Adrenal gland (tissue), 12 donors: ENCODE data around the gene EMID1. TPM values are rescaled to one million over a fixed set of nuclear protein-coding genes. Genes with fewer than 3 reads are reported as not detected.

ENCODE experiments used
- DNase-seq, 7 donors: peaks; one replicate each; pipeline ENCODE4 v3.0.0-alpha.2; 2019 to 2020
- H3K27ac ChIP-seq, 5 donors: fragments of 200-600 bp; sonication (generic) in 4 of 5; 1 replicate in 3 of 5; 2 replicates in 2 of 5; pipeline versions ENCODE4 v1.5.1 to v1.8.0; 2016 to 2020; ENCODE audit warnings: mild to moderate bottlenecking in 1 of 5
- H3K27me3 ChIP-seq: fragments of 200-600 bp; 2 replicates; pipeline ENCODE4 v1.8.0; 2021
- H3K36me3 ChIP-seq, 2 donors: fragments of 200-600 bp; replicated peaks in 1 of 2; 1 replicate in 1 of 2; 2 replicates in 1 of 2; pipeline versions ENCODE4 v1.5.1 to v1.8.0; 2018 to 2022
- H3K4me1 ChIP-seq, 2 donors: fragments of 200-600 bp; replicated peaks in 1 of 2; 1 replicate in 1 of 2; 2 replicates in 1 of 2; pipeline versions ENCODE4 v1.5.1 to v1.8.0; 2018 to 2021
- H3K4me3 ChIP-seq, 4 donors: fragments of 200-600 bp; sonication (generic) in 3 of 4; one replicate each; pipeline ENCODE4 v1.5.1; 2016 to 2018
- H3K9me3 ChIP-seq, 3 donors: fragments of 200-600 bp; sonication (generic) in 1 of 3; replicated peaks in 1 of 3; 1 replicate in 2 of 3; 2 replicates in 1 of 3; pipeline versions ENCODE4 v1.5.1 to v1.8.0; 2016 to 2021
- POLR2A ChIP-seq, 2 donors: fragments of 450-650 bp; IDR thresholded peaks; one replicate each; pipeline ENCODE4 v1.6.1; 2017; ENCODE audit warnings: antibody characterized with exemption in 2 of 2, mild to moderate bottlenecking in 2 of 2, moderate library complexity in 1 of 2
- WGBS, 4 donors: extraction: QIAGEN DNeasy Blood & Tissue Kit in 2 of 4; methylation state at CpG; one replicate each; pipeline versions ENCODE4 v1.1.5 to v1.1.7; 2013 to 2017; 5-methylcytosine and 5-hydroxymethylcytosine counted together
- intact Hi-C, 2 donors: fragments of 100-400 bp; cut with DNase I; formaldehyde crosslinking; loops; one replicate each; pipeline versions ENCODE4 v1.14.1 to v1.15.0; 2022 to 2023
- polyA plus RNA-seq, 3 donors: library from polyadenylated mRNA; stranded (reverse); fragments of 200-250 nt in 2 of 3; fragments of 350-450 nt in 1 of 3; fragmentation: Illumina TruSeq in 1 of 3; extraction: RNeasy Lipid Tissue Mini Kit (QIAGEN cat#74804) in 1 of 3; gene quantifications; one replicate each; pipeline ENCODE4 v1.2.3, GENCODE V29; 2013 to 2014
- total RNA-seq, 9 donors: library from RNA; depleted of rRNA in 4 of 9; stranded (reverse); fragments of >200 nt in 4 of 9; fragments of 120-200 nt in 1 of 9; fragmentation: NEBNext Ultra II Directional in 1 of 9; extraction: Animal tissue kit (Norgen Biotek cat#: 25700) in 1 of 9; gene quantifications; one replicate each; pipeline versions ENCODE4 v1.1.0 to v1.2.4, GENCODE V29; 2013 to 2023
- TF ChIP-seq, protein P1 (sequence below), 6 experiments: fragments of 450-650 bp in 4 of 6; fragments of 200-600 bp in 2 of 6; sonication (generic) in 1 of 6; IDR thresholded peaks; 1 replicate in 5 of 6; 2 replicates in 1 of 6; pipeline versions ENCODE4 v1.5.1 to v1.8.0; 2016 to 2021; ENCODE audit warnings: antibody characterized with exemption in 6 of 6, mild to moderate bottlenecking in 2 of 6, moderate library complexity in 1 of 6
- donor health status: healthy with polysubstance abuse.
- donor health status: Bipolar disorder and iron deficiency.
- donor health status: DM: yes; HTN: yes; CAD: no.
- donor health status: DM: no; HTN: no; CAD: no.
- donor health status: DM: no; HTN: no; CAD: no.
- donor health status: DM: yes; HTN: yes; CAD: no.

Gene EMID1
- total and polyA plus RNA-seq, 12 donors, result 2.5 to 70.9 (median 38.7) TPM

DNA sequence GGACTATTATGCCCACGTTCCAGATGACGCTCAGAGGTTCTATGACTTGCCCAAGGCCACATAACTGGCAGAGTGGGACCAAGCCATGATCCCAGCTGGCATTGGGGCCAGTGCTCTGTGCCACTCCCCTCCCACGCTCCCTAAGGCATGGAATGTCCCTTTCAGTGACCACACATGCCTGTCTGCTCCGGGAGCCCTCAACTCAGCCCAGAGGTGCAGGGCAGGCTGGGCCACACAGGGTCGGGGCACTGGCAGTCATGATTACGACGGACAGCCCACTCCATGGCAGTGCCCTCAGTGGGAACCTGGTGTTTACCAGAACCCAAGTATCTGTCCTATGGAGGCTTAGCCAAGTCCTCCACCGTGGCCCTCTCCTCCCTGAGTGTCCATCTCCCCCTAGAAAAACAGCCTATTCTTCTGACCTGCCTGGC is 52.1 kb downstream of the EMID1 start:
- Histone ChIP-seq H3K4me3 (no peak overlapping the region), H3K27me3 (no peaks in the 10 kb centered on the region), H3K4me1 (no peaks in the 10 kb centered on the region), H3K27ac (no peak overlapping the region), H3K9me3 (no peaks in the 10 kb centered on the region), H3K36me3 (peaks cover 0 to 8% of the 10 kb centered on the region in 2 donors)
- peak in 1 of 7 donors; percentile 31 for DNase-seq
- TF ChIP-seq, protein P1, sequence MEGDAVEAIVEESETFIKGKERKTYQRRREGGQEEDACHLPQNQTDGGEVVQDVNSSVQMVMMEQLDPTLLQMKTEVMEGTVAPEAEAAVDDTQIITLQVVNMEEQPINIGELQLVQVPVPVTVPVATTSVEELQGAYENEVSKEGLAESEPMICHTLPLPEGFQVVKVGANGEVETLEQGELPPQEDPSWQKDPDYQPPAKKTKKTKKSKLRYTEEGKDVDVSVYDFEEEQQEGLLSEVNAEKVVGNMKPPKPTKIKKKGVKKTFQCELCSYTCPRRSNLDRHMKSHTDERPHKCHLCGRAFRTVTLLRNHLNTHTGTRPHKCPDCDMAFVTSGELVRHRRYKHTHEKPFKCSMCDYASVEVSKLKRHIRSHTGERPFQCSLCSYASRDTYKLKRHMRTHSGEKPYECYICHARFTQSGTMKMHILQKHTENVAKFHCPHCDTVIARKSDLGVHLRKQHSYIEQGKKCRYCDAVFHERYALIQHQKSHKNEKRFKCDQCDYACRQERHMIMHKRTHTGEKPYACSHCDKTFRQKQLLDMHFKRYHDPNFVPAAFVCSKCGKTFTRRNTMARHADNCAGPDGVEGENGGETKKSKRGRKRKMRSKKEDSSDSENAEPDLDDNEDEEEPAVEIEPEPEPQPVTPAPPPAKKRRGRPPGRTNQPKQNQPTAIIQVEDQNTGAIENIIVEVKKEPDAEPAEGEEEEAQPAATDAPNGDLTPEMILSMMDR (IDR thresholded peaks at IDR 0.05), result no peak
- TF ChIP-seq POLR2A (IDR thresholded peaks at IDR 0.05), result no peak
- intact Hi-C loops, result no loop called here
- WGBS, 4 donors, result 60 to 72% (median 67%) methylated on average over 7 to 8 of the region's 8 CpGs

DNA sequence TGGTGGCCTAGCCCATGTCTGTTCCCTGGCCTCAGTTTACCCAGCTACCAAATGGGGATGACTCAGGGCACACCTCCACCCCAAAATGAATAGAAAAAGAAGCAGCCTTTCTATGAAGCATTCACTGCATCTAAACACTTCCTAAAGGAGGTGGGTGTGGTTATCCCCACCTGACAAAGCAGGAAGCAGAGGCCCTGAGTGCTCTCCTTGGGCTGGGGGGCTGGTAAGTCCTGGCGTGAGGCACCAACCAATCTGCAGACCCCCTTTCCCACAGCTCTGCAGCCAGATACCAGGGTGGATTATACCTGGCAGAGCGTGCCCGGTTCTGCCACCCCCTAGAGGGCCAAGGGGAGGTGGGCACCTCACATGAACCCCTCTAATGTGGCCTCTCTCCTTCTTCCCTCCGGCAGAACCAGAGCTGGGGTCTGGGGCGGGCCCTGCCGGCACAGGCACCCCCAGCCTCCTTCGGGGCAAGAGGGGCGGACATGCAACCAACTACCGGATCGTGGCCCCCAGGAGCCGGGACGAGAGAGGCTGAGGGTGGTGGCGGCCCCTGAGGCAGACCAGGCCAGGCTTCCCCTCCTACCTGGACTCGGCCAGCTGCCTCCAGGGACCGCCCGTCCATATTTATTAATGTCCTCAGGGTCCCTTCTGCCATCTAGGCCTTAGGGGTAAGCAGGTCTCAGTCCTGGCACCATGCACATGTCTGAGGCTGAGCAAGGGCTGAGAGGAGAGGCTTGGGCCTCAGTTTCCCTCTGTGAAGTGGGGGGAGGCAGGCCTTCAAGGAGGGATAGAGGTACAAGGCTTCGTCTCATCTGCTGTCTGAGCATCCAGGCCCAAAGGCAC is 52.9 kb downstream of the EMID1 start:
- DNase-seq, result no peak
- Histone ChIP-seq H3K27ac (no peak overlapping the region), H3K4me3 (no peak overlapping the region), H3K27me3 (no peaks in the 10 kb centered on the region), H3K36me3 (peaks cover 0 to 10% of the 10 kb centered on the region in 2 donors), H3K9me3 (no peaks in the 10 kb centered on the region), H3K4me1 (no peaks in the 10 kb centered on the region)
- intact Hi-C loops, result no loop called here
- 83 to 94% (median 90%) methylated on average over 3 to 17 of the region's 17 CpGs for WGBS, 4 donors
- TF ChIP-seq, protein P1 (IDR thresholded peaks at IDR 0.05), result no peak
- TF ChIP-seq POLR2A (IDR thresholded peaks at IDR 0.05), result no peak

DNA sequence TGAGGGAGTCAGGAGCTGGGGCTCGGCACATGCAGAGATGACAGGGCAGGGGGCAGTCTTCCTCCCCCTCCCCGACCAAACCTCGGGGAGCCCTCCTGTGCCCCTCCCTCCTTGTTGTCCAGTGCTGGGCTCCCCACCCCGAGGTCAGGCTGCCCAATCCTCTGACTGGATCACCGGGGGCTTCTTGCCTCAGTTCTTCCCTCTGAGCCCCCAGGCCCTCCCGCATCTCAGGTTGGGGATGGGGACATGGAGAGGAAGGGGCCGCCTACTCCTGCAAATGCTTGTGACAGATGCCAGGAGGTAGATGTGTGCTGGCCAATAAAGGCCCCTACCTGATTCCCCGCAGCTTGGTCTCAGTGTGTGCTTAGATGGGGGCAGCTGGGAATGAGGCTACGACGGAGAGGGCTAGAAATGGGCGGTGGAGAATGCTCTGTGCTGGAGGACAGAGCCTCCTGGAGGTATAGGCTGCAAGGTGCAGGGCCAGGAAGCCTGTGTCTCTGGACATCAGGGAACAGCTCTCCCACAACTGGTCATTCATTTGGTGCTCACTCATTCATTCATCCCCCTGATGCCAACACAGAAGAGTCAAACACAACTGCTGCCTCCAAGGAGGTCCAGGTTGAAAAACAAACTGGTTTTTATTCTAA is 53.7 kb downstream of the EMID1 start:
- intact Hi-C loops, result no loop called here
- Histone ChIP-seq H3K4me1 (no peaks in the 10 kb centered on the region), H3K9me3 (no peaks in the 10 kb centered on the region), H3K27me3 (no peaks in the 10 kb centered on the region), H3K27ac (no peak overlapping the region), H3K36me3 (peaks cover 0 to 17% of the 10 kb centered on the region in 2 donors), H3K4me3 (no peak overlapping the region)
- DNase-seq, result no peak
- TF ChIP-seq POLR2A (IDR thresholded peaks at IDR 0.05), result no peak
- TF ChIP-seq, protein P1 (IDR thresholded peaks at IDR 0.05), result no peak
- 81 to 95% (median 87%) methylated on average over 4 to 11 of the region's 11 CpGs for WGBS, 4 donors

DNA sequence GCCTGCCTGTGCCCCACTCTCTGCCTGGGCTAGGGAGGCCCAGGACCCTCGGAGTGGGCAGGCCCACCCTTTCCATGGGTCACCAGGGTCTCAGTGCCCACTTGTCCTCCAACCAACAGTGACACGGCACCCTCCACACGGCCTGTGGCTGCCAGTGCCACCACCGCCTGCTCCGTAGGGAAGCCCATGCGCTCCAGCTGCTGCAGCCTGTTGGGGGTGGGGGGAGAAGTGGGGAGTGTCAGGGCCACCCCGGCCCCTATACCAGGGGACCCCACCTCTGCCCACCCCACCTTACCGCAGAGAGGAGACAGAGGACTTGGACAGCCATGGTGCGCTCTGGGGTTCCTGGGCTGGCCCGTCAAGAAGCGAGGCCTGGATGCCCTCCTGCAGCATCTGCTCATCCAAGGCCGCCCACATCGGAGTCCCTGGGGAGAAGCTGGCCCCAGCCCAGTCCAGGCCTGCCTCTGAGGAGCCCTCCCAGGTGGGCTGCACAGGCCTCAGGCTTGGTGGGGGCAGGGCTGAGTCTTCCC is 54.4 kb downstream of the EMID1 start:
- H3K27me3 ChIP-seq, result no peaks in the 10 kb centered on the region
- intact Hi-C loops, result loop anchor here in 1 of 2 donors (5.0 kb wide), 1 partner anchor 43 kb away; no protein-coding TSS in a partner anchor
- no peak overlapping the region for H3K4me3 ChIP-seq
- H3K9me3 ChIP-seq, result no peaks in the 10 kb centered on the region
- no peak overlapping the region for H3K27ac ChIP-seq
- no peak for DNase-seq
- H3K4me1 ChIP-seq, result no peaks in the 10 kb centered on the region
- WGBS, 4 donors, result 84 to 90% (median 87%) methylated on average over 4 to 13 of the region's 13 CpGs
- peaks cover 0 to 25% of the 10 kb centered on the region in 2 donors for H3K36me3 ChIP-seq
- TF ChIP-seq, protein P1 (IDR thresholded peaks at IDR 0.05), result no peak
- no peak for TF ChIP-seq POLR2A (IDR thresholded peaks at IDR 0.05)
